Stomach (tissue), 4 donors: ENCODE results near the gene ACBD3.

Source experiments
- CTCF ChIP-seq, 7 experiments: fragments of 450-650 bp in 4 of 7; fragments of 200-600 bp in 3 of 7; sonication (generic) in 3 of 7; IDR thresholded peaks; one replicate each; pipeline ENCODE4 v1.5.1; 2016 to 2019; ENCODE audit warnings: antibody characterized with exemption in 7 of 7, control low read depth in 2 of 7, mild to moderate bottlenecking in 1 of 7
- EP300 ChIP-seq: sonication (generic); formaldehyde crosslinking; IDR thresholded peaks from one replicate; pipeline ENCODE4 v1.6.1; 2017; ENCODE audit warnings: antibody characterized with exemption
- POLR2A ChIP-seq, 4 donors: fragments of 450-650 bp; IDR thresholded peaks; one replicate each; pipeline ENCODE4 v1.6.1; 2016; ENCODE audit warnings: antibody characterized with exemption in 4 of 4, control low read depth in 2 of 4, mild to moderate bottlenecking in 1 of 4, moderate library complexity in 1 of 4
- POLR2AphosphoS5 ChIP-seq, 3 donors: sonication (generic); formaldehyde crosslinking; IDR thresholded peaks; one replicate each; pipeline ENCODE4 v1.6.1; 2016; ENCODE audit warnings: antibody characterized with exemption in 3 of 3

- TF ChIP-seq POLR2AphosphoS5 (IDR thresholded peaks at IDR 0.05) (no peak), CTCF (IDR thresholded peaks at IDR 0.05) (no peak), POLR2A (IDR thresholded peaks at IDR 0.05) (no peak), EP300 (no peak)
Observed at GRCh38 chr1:226116673-226117072, 69.9 kb downstream of the ACBD3 start.
